Gastroesophageal sphincter (tissue), 3 donors: ENCODE results near the gene PSME2.

ENCODE experiments used
- EP300 ChIP-seq: sonication (generic); formaldehyde crosslinking; IDR thresholded peaks from one replicate; pipeline ENCODE4 v1.6.1; 2017; ENCODE audit warnings: antibody characterized with exemption, mild to moderate bottlenecking
- POLR2A ChIP-seq, 2 donors: fragments of 450-650 bp; IDR thresholded peaks; one replicate each; pipeline ENCODE4 v1.6.1; 2017; ENCODE audit warnings: antibody characterized with exemption in 2 of 2, mild to moderate bottlenecking in 2 of 2, moderate library complexity in 1 of 2
- TF ChIP-seq, protein P1 (sequence below), 4 experiments: fragments of 200-600 bp in 2 of 4; fragments of 450-650 bp in 2 of 4; sonication (generic) in 1 of 4; IDR thresholded peaks; one replicate each; pipeline ENCODE4 v1.5.1; 2017 to 2019; ENCODE audit warnings: antibody characterized with exemption in 4 of 4, mild to moderate bottlenecking in 2 of 4, moderate library complexity in 2 of 4

DNA sequence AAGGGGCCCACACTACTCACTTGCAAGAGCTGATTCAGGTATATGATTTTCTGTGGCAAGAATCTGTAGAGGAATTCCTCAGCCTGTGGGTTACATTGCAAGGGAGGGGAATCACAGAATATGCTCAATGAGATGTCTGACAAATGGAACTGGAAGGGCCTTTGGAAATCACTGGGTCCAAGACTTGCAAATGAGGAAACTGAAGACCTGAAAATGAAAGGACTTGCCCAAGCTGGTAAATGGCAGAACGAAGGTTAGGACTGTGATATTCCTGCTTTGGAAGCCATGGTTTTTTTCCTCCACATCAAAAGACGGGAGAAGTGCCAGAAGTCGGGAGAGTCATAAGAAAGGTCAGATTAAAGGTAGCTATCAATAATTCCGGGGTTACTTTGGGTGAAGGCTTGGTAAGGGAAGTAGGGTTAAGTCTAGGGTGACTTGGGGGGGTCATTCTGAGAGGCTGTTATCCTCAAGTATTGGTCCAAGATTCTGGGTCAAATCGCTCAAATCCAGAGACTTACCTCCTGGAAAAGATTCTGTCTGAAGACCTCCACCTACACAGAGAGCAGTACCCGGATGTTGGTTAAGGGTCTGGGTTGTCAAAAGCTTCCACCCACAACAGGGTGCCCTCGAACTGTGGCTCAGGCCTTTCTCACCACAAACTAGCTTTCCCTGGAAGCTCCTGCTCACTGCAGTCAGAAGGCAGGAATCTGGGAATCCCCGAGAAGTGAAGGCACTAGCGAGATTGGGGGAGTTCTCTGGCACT is 539 bp downstream of the PSME2 start:
- TF ChIP-seq, protein P1, sequence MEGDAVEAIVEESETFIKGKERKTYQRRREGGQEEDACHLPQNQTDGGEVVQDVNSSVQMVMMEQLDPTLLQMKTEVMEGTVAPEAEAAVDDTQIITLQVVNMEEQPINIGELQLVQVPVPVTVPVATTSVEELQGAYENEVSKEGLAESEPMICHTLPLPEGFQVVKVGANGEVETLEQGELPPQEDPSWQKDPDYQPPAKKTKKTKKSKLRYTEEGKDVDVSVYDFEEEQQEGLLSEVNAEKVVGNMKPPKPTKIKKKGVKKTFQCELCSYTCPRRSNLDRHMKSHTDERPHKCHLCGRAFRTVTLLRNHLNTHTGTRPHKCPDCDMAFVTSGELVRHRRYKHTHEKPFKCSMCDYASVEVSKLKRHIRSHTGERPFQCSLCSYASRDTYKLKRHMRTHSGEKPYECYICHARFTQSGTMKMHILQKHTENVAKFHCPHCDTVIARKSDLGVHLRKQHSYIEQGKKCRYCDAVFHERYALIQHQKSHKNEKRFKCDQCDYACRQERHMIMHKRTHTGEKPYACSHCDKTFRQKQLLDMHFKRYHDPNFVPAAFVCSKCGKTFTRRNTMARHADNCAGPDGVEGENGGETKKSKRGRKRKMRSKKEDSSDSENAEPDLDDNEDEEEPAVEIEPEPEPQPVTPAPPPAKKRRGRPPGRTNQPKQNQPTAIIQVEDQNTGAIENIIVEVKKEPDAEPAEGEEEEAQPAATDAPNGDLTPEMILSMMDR (IDR thresholded peaks at IDR 0.05): no peak
- no peak for TF ChIP-seq POLR2A (IDR thresholded peaks at IDR 0.05)
- no peak for TF ChIP-seq EP300
